Panc1 (cell line): ENCODE results near the gene ILDR2. TPM values are rescaled to one million over a fixed set of nuclear protein-coding genes. Genes with fewer than 3 reads are reported as not detected.

Source experiments
- ATAC-seq: fragments of 200-7000 bp; cut with Tn5 transposase; 2 replicates; pipeline ENCODE4 v1.9.1; 2020; ENCODE audit warnings: mild to moderate bottlenecking, moderate library complexity
- BruUV-seq: library from RNA; stranded (reverse); fragments of 400-500 nt; replicated peaks from 2 replicates; lab custom pipeline; 2021; lab: Mats Ljungman, UMichigan
- CTCF ChIA-PET: fragments of 300-600 bp; sonication (Branson Sonifier 250); formaldehyde crosslinking; loops from one replicate; lab custom pipeline; 2022; ENCODE audit warnings: antibody characterized with exemption; lab: Charles Lee
- POLR2A ChIA-PET: fragments of 300-600 bp; sonication (Branson Sonifier 250); formaldehyde crosslinking; loops from one replicate; lab custom pipeline; 2022; ENCODE audit warnings: antibody characterized with exemption; lab: Charles Lee
- DNase-seq: peaks from one replicate; pipeline ENCODE4 v3.0.0-alpha.2; 2010; ENCODE audit warnings: low read depth, low spot score
- H3K27ac ChIP-seq: 2 replicates; pipeline ENCODE4 v1.5.1; 2011; ENCODE audit warnings: mild to moderate bottlenecking, low read length, inconsistent platforms
- H3K27me3 ChIP-seq: fragments of 200-500 bp; sonication (Bioruptor generic); 2 replicates; pipeline ENCODE4 v1.6.0; 2014; ENCODE audit warnings: low read length, inconsistent platforms; ENCODE audit not compliant: control insufficient read depth, insufficient read depth
- H3K36me3 ChIP-seq: fragments of 200-500 bp; sonication (Bioruptor generic); 2 replicates; pipeline ENCODE4 v1.5.1; 2014; ENCODE audit warnings: inconsistent platforms, mild to moderate bottlenecking, low read length, moderate library complexity; ENCODE audit not compliant: control insufficient read depth, insufficient read depth
- H3K4me1 ChIP-seq: 2 replicates; pipeline ENCODE4 v1.5.1; 2011; ENCODE audit warnings: inconsistent platforms, mild to moderate bottlenecking, low read length, moderate library complexity; ENCODE audit not compliant: control insufficient read depth, insufficient read depth
- H3K4me3 ChIP-seq, 2 experiments: 2 replicates each; pipeline ENCODE4 v1.5.1; 2011 to 2012; ENCODE audit warnings: low read depth in 2 of 2, low read length in 2 of 2, mild to moderate bottlenecking in 2 of 2, inconsistent platforms in 1 of 2, moderate library complexity in 1 of 2
- H3K9me3 ChIP-seq: fragments of 200-500 bp; sonication (Bioruptor generic); 2 replicates; pipeline ENCODE4 v1.5.1; 2014; ENCODE audit warnings: low read depth, mild to moderate bottlenecking, inconsistent platforms, low read length, moderate library complexity; ENCODE audit not compliant: control insufficient read depth, insufficient read depth
- POLR2AphosphoS5 ChIP-seq: IDR thresholded peaks from 2 replicates; pipeline ENCODE4 v1.6.1; 2012; ENCODE audit warnings: mild to moderate bottlenecking, low read depth, low read length, moderate library complexity
- SIN3A ChIP-seq: IDR thresholded peaks from 2 replicates; pipeline ENCODE4 v1.6.1; 2012; ENCODE audit warnings: low read depth, mild to moderate bottlenecking, low read length, moderate library complexity, borderline replicate concordance; ENCODE audit not compliant: insufficient read depth
- TCF7L2 ChIP-seq: IDR thresholded peaks from 2 replicates; pipeline ENCODE4 v1.6.1; 2011; ENCODE audit warnings: mild to moderate bottlenecking, low read depth, low read length, inconsistent platforms
- in situ Hi-C: cut with HindIII; loops from 2 replicates; pipeline ENCODE4 v1.10.0; 2016; ENCODE audit warnings: low sequenced_read_pairs, low pct_unique_long_range_greater_than_20kb
- intact Hi-C: fragments of 100-400 bp; cut with micrococcal nuclease; formaldehyde crosslinking; loops from one replicate; pipeline ENCODE4 v1.10.0; 2022; ENCODE audit not compliant: unreplicated experiment
- total RNA-seq: library from RNA; stranded (reverse); gene quantifications from one replicate; pipeline ENCODE4 v1.2.1, GENCODE V29; 2021; ENCODE audit not compliant: unreplicated experiment
- TF ChIP-seq, protein P1 (sequence below), 2 experiments: IDR thresholded peaks; 2 replicates each; pipeline ENCODE4 v1.6.1; 2011 to 2012; ENCODE audit warnings: low read depth in 2 of 2, control low read depth in 1 of 2, low read length in 1 of 2, mild to moderate bottlenecking in 1 of 2, moderate library complexity in 1 of 2; ENCODE audit not compliant: insufficient read depth in 1 of 2
- TF ChIP-seq, protein P2 (sequence below): fragments of 450-650 bp; IDR thresholded peaks from 2 replicates; pipeline ENCODE4 v1.5.1; 2017; ENCODE audit warnings: mild to moderate bottlenecking

ILDR2 gene
- total RNA-seq, 1 experiment from 2014 or later, result 0.08 TPM

DNA sequence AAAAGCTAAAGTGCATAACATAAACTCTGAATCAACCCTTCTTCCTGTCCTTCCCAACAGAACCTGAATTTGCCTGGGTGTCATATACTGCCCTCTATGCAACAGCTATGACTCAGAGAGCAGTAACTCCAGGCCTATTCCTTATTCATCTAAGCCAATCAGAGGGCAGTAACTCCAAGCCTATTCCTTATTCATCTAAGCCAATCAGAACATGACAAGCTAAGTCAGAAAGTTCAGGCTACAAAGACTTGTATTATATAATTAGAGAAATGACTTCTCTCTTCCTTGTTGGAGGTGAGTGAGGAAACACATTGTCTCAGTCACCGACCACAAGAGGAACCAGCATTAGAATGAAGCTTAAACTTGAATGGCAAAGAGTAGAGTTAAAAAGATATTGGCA, 73.1 kb downstream of the ILDR2 start:
- ATAC-seq (no peak), DNase-seq (no peak)
- Histone ChIP-seq H3K9me3 (no peaks in the 10 kb centered on the region; the same call in 1 of the 2 replicates), H3K36me3 (no peaks in the 10 kb centered on the region), H3K4me3 (no peak overlapping the region), H3K27me3 (peaks cover 5% of the 10 kb centered on the region), H3K4me1 (no peaks in the 10 kb centered on the region), H3K27ac (no peak overlapping the region)
- CTCF ChIA-PET, result no interaction called here
- in situ Hi-C loops (no loop called here), intact Hi-C loops (no loop called here)
- TF ChIP-seq, protein P1, sequence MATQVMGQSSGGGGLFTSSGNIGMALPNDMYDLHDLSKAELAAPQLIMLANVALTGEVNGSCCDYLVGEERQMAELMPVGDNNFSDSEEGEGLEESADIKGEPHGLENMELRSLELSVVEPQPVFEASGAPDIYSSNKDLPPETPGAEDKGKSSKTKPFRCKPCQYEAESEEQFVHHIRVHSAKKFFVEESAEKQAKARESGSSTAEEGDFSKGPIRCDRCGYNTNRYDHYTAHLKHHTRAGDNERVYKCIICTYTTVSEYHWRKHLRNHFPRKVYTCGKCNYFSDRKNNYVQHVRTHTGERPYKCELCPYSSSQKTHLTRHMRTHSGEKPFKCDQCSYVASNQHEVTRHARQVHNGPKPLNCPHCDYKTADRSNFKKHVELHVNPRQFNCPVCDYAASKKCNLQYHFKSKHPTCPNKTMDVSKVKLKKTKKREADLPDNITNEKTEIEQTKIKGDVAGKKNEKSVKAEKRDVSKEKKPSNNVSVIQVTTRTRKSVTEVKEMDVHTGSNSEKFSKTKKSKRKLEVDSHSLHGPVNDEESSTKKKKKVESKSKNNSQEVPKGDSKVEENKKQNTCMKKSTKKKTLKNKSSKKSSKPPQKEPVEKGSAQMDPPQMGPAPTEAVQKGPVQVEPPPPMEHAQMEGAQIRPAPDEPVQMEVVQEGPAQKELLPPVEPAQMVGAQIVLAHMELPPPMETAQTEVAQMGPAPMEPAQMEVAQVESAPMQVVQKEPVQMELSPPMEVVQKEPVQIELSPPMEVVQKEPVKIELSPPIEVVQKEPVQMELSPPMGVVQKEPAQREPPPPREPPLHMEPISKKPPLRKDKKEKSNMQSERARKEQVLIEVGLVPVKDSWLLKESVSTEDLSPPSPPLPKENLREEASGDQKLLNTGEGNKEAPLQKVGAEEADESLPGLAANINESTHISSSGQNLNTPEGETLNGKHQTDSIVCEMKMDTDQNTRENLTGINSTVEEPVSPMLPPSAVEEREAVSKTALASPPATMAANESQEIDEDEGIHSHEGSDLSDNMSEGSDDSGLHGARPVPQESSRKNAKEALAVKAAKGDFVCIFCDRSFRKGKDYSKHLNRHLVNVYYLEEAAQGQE (IDR thresholded peaks at IDR 0.05; ENCODE audit: insufficient read depth in 1 of 2, low read depth in 2 of 2, low read length in 1 of 2), result no peak
- TF ChIP-seq, protein P2, sequence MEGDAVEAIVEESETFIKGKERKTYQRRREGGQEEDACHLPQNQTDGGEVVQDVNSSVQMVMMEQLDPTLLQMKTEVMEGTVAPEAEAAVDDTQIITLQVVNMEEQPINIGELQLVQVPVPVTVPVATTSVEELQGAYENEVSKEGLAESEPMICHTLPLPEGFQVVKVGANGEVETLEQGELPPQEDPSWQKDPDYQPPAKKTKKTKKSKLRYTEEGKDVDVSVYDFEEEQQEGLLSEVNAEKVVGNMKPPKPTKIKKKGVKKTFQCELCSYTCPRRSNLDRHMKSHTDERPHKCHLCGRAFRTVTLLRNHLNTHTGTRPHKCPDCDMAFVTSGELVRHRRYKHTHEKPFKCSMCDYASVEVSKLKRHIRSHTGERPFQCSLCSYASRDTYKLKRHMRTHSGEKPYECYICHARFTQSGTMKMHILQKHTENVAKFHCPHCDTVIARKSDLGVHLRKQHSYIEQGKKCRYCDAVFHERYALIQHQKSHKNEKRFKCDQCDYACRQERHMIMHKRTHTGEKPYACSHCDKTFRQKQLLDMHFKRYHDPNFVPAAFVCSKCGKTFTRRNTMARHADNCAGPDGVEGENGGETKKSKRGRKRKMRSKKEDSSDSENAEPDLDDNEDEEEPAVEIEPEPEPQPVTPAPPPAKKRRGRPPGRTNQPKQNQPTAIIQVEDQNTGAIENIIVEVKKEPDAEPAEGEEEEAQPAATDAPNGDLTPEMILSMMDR, result no peak
- no peak for TF ChIP-seq POLR2AphosphoS5
- no peak for TF ChIP-seq TCF7L2
- no peak for TF ChIP-seq SIN3A
- BruUV-seq, result no TSS peak
- POLR2A ChIA-PET, result no interaction called here

DNA sequence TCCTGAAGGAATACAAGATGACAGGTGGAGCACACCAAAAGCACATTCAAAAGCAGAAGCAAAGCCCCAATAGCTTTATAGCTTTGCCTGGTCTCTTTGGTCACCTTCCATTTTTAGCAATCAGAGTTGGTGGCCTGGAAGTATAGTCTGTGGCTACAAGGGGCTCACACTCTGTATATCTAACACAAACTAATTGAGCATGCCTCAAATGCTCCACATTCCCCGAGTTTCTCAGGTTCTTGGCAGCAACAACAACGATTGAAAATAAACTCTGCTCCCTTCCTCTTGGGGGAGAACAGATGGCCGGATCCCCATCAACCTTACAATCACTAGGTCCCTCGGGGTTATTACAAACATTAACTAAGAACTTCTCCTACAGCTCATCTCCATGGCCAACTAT, 74.4 kb downstream of the ILDR2 start:
- in situ Hi-C loops (no loop called here), intact Hi-C loops (no loop called here)
- H3K9me3 ChIP-seq, result no peaks in the 10 kb centered on the region; the same call in 1 of the 2 replicates
- DNase-seq (no peak), ATAC-seq (no peak)
- no TSS peak for BruUV-seq
- peaks cover 2% of the 10 kb centered on the region for H3K27me3 ChIP-seq
- no peaks in the 10 kb centered on the region for H3K36me3 ChIP-seq
- H3K27ac ChIP-seq, result no peak overlapping the region
- POLR2A ChIA-PET, result no interaction called here
- H3K4me3 ChIP-seq, result no peak overlapping the region
- TF ChIP-seq SIN3A, result no peak
- TF ChIP-seq, protein P2, result no peak
- TF ChIP-seq, protein P1 (IDR thresholded peaks at IDR 0.05; ENCODE audit: insufficient read depth in 1 of 2, low read depth in 2 of 2, low read length in 1 of 2), result no peak
- TF ChIP-seq TCF7L2, result no peak
- no peak for TF ChIP-seq POLR2AphosphoS5
- CTCF ChIA-PET, result no interaction called here
- H3K4me1 ChIP-seq, result no peaks in the 10 kb centered on the region
